Globus pallidus (tissue), 1 donor: Measurements from ENCODE around the gene KCNC4.
A peak's percentile ranks its signal among the peaks of the same experiment; 100 is the strongest.

ENCODE experiments used
- DNase-seq: peaks from one replicate; pipeline ENCODE4 v3.0.0-alpha.2; 2015; ENCODE audit warnings: low spot score

The KCNC4 gene

GRCh38 chr1:110209715-110210603 lies at the start of gene KCNC4:
TSS of gene KCNC4 (plus strand) at chr1:110210314. CDS start at chr1:110211500, 1,186 bp downstream.
- peak; percentile 62 for DNase-seq

DNA sequence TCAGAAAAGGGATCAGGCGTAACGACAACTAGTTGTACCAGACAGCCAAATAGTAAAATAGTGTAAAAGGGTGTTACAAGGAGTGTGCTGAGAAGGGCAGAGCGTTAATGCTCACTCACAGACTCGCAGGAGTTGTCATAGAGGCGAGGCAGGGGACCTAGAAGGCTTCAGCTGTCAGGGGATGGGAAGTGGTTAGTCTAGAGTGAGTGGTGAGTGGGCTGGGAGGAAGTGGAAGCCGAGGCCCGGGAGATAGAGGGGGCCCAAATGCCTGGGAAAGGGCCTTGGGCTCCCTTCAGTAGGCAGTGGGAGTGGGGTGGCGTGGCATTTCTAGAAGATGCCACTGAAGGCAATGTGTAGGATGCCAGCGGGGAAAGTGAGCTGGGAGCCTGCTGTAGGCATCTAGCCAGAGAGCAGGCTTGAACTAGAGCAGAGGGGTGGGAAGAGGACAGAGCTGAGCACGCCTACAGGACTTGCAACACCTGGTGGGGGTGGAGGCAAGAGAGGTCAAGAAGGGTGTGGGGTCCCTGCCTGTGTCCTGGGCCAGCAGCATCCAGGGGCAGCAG lies 49.5 kb upstream of the KCNC4 start:
- no peak for DNase-seq

GRCh38 chr1:110161165-110161564 lies 48.9 kb upstream of the KCNC4 start:
- no peak for DNase-seq

- DNase-seq = no peak
Observed at GRCh38 chr1:110161849-110162248, 48.3 kb upstream of the KCNC4 start.

DNA sequence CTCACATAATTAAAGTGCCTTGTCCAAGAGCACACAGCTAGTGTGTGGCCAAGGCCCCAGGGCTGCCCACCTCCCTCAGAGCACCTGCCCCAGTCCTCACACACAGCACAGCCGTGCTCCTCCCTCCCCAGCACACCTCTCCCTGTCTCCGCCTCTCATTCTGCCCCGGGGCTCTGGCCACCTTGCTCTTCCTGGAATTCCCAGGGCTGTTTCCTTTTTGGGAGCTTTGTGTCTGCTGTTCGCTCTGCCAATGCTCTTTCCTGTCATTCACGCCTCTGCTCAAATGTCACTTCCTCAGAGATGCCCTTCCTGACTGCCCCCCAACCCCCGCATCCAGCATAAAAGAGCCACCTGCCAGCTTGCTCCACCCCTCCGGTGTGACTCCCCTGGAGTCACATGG lies 46.5 kb upstream of the KCNC4 start:
- no peak for DNase-seq

DNA sequence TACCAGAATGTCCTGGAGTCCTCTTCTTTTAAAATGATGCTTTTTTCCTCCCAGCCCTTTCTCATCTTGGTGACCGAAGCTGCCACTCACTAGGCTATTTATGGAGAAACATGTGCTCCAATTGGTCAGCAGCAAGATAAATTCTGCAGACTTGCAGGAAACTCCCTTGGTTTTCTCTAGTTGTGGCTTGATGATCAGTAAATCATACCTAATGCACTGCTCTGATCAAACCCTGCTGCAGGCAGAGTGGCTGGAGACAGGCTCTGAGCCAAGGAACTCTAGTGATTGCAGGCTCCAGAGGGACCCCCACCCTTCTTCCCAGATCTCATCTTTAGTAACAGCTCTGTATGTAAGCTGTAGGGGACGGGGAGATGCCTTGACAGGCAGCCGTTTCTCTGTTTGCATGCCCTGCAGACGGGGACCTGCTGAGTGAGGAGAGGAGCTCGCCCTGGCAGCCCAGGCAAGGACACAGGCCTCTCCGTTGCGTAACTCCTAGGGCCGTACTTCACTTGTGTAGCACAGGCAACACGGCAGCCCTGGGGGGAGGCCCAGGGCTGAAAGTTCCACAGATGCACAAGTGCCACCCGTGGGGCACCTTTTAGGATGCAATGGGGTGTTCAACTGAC lies 45.3 kb upstream of the KCNC4 start:
- DNase-seq = no peak

DNA sequence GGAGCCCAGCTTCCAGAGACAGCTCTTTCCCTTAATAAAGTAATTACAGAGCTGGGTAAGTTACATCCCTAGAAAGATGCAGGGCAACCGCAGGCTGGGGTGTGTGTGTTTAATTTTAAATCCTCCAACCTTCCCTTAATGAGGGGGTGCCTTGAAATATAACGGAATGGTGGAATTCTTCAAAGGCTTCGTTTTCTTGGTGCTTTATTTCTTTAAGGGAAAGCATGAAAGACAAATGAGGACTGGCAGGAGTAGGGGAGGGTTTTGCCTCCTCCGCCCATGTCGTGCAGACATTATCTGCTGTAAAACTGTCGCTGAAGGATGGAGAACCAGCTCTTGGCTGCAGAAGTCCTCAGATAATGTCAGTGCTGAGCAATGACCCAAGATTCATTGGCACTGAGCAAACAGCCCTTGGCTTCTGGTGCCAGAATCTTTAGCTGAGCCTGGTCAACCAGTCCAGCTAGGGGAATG lies 44.3 kb upstream of the KCNC4 start:
- no peak for DNase-seq

DNA sequence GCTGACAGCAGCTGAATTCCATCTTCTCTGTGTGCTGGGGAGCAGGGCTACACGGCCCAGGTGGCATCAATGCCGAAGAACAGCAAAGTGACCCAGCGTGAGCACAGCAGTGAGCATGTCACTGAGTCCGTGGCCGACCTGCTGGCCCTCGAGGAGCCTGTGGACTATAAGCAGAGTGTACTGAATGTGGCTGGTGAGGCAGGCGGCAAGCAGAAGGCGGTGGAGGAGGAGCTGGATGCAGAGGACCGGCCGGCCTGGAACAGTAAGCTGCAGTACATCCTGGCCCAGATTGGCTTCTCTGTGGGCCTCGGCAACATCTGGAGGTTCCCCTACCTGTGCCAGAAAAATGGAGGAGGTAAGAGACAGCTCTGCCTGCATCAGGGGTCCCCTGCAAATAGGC lies 43.3 kb upstream of the KCNC4 start:
- no peak for DNase-seq

DNA sequence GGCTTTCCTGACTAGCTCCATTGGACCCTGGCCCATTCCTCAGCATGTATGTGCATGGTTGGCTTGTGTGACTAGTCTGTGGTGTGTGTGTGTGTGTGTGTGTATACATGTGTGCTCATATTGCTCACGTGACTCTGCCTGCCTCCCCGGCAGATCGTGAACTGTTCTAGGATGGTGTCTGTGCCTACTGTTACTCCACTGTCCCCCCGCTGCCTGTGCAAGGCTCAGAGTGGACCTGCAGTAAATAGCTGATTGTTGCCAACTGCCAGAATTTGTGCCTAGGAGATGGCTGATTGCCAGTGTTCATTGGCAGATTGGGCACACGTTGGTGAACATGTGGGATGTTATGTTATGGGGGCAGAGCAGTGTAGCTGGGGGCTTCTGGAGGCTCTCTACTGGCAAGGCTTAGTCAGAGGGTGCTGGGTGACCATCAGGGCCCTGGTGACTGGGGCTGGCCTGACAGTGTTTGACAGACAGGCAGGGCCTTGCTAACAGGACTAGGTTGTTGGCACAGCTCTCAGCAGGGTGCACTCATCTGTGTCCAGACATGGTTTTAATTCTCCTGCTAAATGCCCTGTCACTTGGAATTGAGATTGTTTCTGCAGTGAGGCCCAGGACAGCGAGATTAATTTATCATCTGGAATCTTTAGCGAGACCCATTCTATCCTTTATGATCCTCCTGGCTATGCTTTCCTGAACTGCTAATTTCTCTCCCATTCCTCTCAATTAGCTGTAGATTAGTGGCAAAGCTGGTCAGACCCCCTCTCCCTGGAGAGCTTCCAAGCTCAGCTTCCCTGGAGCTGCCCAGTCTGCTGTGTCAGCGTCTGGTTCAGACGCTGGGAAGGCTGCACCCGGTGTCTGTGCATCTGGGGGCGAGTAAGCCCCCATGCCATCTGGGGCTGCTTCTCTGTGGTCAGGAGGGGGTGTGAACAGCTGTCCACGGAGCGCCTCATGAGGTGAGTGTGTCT lies 39.1 kb upstream of the KCNC4 start:
- DNase-seq = no peak

DNA sequence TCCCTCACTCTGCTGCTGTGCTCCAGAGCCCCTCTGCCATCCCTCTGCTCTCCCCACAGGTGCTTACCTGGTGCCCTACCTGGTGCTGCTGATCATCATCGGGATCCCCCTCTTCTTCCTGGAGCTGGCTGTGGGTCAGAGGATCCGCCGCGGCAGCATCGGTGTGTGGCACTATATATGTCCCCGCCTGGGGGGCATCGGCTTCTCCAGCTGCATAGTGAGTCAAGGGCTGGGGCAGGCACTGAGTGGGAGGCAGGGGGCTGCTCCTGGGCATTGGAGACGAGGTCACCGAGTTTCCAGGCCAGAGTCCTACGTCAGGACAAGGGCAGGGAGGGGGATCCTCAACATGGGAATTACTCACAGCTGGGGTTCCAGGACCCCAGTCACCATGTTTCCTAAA lies 38.1 kb upstream of the KCNC4 start:
- no peak for DNase-seq

- no peak for DNase-seq
Observed at GRCh38 chr1:110173466-110174105, 36.5 kb upstream of the KCNC4 start.

DNA sequence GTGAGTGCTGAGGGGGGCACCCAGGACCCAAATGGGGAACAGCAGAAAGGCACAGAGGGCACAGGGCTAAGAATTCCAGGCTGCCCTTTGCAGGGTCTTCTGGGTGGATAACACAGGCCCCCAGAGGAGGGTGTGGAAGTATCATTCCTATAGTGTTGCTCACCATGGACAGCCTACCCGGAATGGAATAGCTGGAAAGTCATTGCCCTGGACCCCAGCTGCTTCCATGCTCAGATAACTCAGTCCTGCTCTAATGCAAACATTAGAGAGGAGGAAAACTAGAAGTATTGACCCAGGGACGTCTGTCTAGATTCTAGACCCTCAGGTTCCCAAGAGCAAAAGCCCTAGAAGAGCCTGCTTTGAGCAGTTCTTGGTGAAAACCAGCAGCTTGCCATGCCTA lies 35.2 kb upstream of the KCNC4 start:
- no peak for DNase-seq

DNA sequence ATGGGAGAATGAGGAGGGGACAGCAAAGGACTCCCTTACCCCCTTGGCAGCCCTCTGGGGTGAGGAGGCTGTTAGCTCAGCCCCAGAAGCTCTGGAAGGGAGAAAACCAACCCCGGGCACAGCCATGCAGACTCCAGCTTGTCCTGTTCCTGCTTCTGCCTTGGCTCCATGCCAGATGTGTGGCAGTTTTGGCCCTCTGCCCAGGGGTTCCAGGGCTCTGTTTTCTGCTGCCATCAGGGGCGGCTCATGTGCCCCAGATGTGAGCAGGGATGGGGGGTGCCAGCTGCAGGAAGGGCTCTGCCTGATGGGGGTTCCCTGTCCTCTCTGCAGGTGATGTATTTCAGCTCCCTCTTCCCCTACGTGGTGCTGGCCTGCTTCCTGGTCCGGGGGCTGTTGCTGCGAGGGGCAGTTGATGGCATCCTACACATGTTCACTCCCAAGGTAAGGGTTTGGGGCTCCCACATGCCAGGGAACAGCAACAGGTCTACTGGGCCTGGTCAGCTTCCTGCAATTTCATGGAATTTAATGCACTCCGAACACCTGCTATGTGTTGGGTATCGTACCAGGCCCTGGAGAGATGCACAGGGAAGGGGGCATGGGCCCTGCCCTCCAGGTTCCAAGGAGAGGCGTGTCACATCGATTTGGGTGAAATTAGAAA lies 33.7 kb upstream of the KCNC4 start:
- peak; percentile 12 for DNase-seq

GRCh38 chr1:110177775-110178174 lies 32.3 kb upstream of the KCNC4 start:
- DNase-seq = no peak

DNA sequence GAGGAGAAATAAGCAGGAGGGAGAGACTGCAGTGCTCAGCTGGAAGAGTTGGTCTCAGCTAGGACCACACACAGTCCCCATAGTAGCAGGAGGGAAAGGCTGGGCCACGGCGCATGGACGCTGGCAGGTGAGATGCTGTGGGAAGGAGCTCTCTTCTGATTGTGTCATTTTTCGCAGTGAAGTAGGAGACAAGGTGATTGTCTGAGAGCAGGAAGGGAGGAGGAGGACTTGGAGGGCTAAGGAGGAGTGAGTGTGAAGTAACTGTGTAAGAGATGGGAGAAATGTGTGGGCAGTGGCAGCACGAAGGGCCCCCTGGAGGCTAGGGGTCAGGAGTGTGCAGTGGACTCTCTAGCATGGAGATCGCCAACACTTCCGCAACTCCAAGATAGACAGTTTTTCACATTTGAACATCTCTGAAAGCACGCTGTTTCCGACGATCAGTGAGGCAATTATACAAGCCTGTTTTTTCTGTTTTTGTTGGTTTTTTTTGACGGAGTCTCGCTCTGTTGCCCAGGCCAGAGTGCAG lies 26.4 kb upstream of the KCNC4 start:
- DNase-seq = no peak

GRCh38 chr1:110184446-110184845 lies 25.7 kb upstream of the KCNC4 start:
- DNase-seq = no peak

- no peak for DNase-seq
Observed at GRCh38 chr1:110185181-110185580, 24.9 kb upstream of the KCNC4 start.

- DNase-seq = no peak
Observed at GRCh38 chr1:110186558-110186957, 23.6 kb upstream of the KCNC4 start.

- DNase-seq = no peak
Observed at GRCh38 chr1:110187139-110187890, 22.8 kb upstream of the KCNC4 start.
